GM23248 (cell line): Measurements from ENCODE around the gene DHRS7B.

Experiments
- EZH2 ChIP-seq: fragments of 200-600 bp; sonication (generic); IDR thresholded peaks from 2 replicates; pipeline ENCODE4 v1.6.1; 2018; ENCODE audit warnings: antibody characterized with exemption, mild to moderate bottlenecking; ENCODE audit not compliant: insufficient read depth, poor library complexity, severe bottlenecking
- EZH2phosphoT487 ChIP-seq: fragments of 200-600 bp; sonication (generic); IDR thresholded peaks from 2 replicates; pipeline ENCODE4 v1.6.1; 2018; ENCODE audit warnings: antibody characterized with exemption, moderate library complexity, mild to moderate bottlenecking, low read depth; ENCODE audit not compliant: insufficient read depth

DNA sequence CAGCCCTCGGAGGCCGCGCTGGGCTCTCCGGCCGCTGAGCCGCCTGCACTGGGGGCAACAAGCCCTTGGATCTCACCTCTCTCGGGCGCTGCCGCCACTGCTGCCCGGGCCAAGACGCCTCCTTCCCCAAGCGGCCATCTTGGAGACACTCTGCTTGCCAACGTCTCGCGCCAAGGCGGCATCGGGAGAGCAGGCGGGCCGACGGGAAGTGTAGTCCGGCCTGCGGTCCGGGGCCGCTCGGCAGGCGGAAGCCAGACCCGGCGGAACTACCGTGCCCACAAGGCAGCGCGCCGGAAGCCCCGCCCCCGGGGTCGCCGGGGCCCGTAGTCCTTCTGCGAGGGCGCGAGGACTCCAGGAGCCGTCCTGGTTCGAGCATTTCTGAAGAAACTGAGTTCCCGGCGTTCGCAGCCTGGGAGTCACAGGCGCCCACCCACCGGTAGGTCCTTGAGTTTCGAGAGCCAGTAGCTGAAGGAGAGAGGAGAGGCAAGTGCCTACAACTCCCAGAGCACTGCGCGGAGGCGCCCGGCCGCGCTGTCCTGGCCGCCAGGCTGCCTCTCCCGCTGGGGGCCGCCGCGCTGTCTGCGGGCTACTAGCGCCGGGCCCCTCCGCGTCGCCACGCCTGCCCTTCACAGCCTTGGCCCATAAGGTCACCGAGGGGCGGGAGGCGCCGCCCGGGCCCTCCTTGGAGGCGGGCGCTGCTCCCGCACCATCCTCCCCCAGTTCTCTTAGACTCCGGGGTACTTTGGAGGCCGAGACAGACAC lies 87.4 kb downstream of the DHRS7B start, which contains the start of gene TMEM11:
- no peak for TF ChIP-seq EZH2phosphoT487
- TF ChIP-seq EZH2 = no peak
